Stimulated activated CD8-positive, alpha-beta memory T cell treated with anti-CD3 and anti-CD28 coated beads, Interleukin-7, amount 100 ng/mL, for 4 hours (primary cell): ENCODE measurements around the gene TMCC1.
"Not testable (repeated sequence)": the region's sequence is repeated elsewhere in the genome, so short reads cannot be mapped to it uniquely, and the experiment has no call there.

Experiments used
- DNase-seq, 2 donors: peaks; one replicate each; pipeline ENCODE4 v3.0.0-alpha.2; 2020; ENCODE audit warnings: low read depth in 2 of 2

Gene TMCC1

GRCh38 chr3:129836381-129837064 is 57.0 kb downstream of the TMCC1 start:
- no peak for DNase-seq

- DNase-seq: no peak
Observed at GRCh38 chr3:129835198-129835597, 58.3 kb downstream of the TMCC1 start.

GRCh38 chr3:129834580-129834979 is 58.9 kb downstream of the TMCC1 start:
- no peak for DNase-seq

GRCh38 chr3:129831942-129832341 is 61.6 kb downstream of the TMCC1 start:
- DNase-seq: not testable (repeated sequence)

- DNase-seq: no peak
Observed at GRCh38 chr3:129831503-129831902, 62.0 kb downstream of the TMCC1 start.

GRCh38 chr3:129829640-129830039 is 63.9 kb downstream of the TMCC1 start:
- DNase-seq: peak in 1 of 2 donors; percentile 10

GRCh38 chr3:129827765-129828164 is 65.7 kb downstream of the TMCC1 start:
- peak in 1 of 2 donors; percentile 3 for DNase-seq

- peak in 1 of 2 donors; percentile 9 for DNase-seq
Observed at GRCh38 chr3:129824926-129825541, 68.5 kb downstream of the TMCC1 start.

GRCh38 chr3:129822679-129823078 is 70.8 kb downstream of the TMCC1 start:
- DNase-seq: no peak

GRCh38 chr3:129822241-129822640 is 71.3 kb downstream of the TMCC1 start:
- DNase-seq: no peak

GRCh38 chr3:129820587-129820986 is 72.9 kb downstream of the TMCC1 start:
- no peak for DNase-seq

GRCh38 chr3:129812589-129812988 is 80.9 kb downstream of the TMCC1 start:
- DNase-seq: no peak

- DNase-seq: no peak
Observed at GRCh38 chr3:129809297-129809696, 84.2 kb downstream of the TMCC1 start.

- DNase-seq: no peak
Observed at GRCh38 chr3:129796146-129796545, 97.4 kb downstream of the TMCC1 start.

GRCh38 chr3:129795186-129796010 is 98.1 kb downstream of the TMCC1 start:
- no peak for DNase-seq

GRCh38 chr3:129794311-129795185 is 99.0 kb downstream of the TMCC1 start:
- DNase-seq: no peak

GRCh38 chr3:129793942-129794310 is 99.6 kb downstream of the TMCC1 start:
- DNase-seq: no peak

- DNase-seq: no peak
Observed at GRCh38 chr3:129793319-129793718, 100.2 kb downstream of the TMCC1 start.

- no peak for DNase-seq
Observed at GRCh38 chr3:129783470-129783869, 110.0 kb downstream of the TMCC1 start.

- no peak for DNase-seq
Observed at GRCh38 chr3:129778871-129779270, 114.6 kb downstream of the TMCC1 start.

GRCh38 chr3:129777806-129778205 is 115.7 kb downstream of the TMCC1 start:
- no peak for DNase-seq

GRCh38 chr3:129775870-129776269 is 117.6 kb downstream of the TMCC1 start:
- DNase-seq: no peak
